PFSK-1 (cell line): Measurements from ENCODE around the gene PRSS50.

Experiments used
- FOXP2 ChIP-seq: optimal IDR thresholded peaks from 2 replicates; pipeline ENCODE3; 2011; ENCODE audit warnings: borderline replicate concordance, control low read depth, inconsistent platforms; ENCODE audit not compliant: insufficient read depth; ENCODE audit errors: extremely low read length, extremely low read depth
- POLR2AphosphoS5 ChIP-seq: IDR thresholded peaks from 2 replicates; pipeline ENCODE4 v1.6.1; 2012; ENCODE audit warnings: low read depth, mild to moderate bottlenecking, control low read depth, low read length, moderate library complexity
- SIN3A ChIP-seq: IDR thresholded peaks from 2 replicates; pipeline ENCODE4 v1.6.1; 2012; ENCODE audit warnings: mild to moderate bottlenecking, low read length, moderate library complexity, borderline replicate concordance; ENCODE audit not compliant: insufficient read depth
- TAF1 ChIP-seq: IDR thresholded peaks from 2 replicates; pipeline ENCODE4 v1.6.1; 2012; ENCODE audit warnings: low read length, control low read depth, borderline replicate concordance; ENCODE audit not compliant: insufficient read depth
- TF ChIP-seq, protein P1 (sequence below), 2 experiments: IDR thresholded peaks; 2 replicates each; pipeline versions ENCODE4 v1.6.1 to v1.8.0; 2011 to 2012; ENCODE audit warnings: low read depth in 2 of 2, low read length in 2 of 2, control low read depth in 1 of 2, inconsistent platforms in 1 of 2, mild to moderate bottlenecking in 1 of 2, moderate library complexity in 1 of 2; ENCODE audit not compliant: insufficient read depth in 1 of 2

GRCh38 chr3:46664971-46665762 lies 52.5 kb downstream of the PRSS50 start:
- TF ChIP-seq TAF1 = no peak
- TF ChIP-seq, protein P1, sequence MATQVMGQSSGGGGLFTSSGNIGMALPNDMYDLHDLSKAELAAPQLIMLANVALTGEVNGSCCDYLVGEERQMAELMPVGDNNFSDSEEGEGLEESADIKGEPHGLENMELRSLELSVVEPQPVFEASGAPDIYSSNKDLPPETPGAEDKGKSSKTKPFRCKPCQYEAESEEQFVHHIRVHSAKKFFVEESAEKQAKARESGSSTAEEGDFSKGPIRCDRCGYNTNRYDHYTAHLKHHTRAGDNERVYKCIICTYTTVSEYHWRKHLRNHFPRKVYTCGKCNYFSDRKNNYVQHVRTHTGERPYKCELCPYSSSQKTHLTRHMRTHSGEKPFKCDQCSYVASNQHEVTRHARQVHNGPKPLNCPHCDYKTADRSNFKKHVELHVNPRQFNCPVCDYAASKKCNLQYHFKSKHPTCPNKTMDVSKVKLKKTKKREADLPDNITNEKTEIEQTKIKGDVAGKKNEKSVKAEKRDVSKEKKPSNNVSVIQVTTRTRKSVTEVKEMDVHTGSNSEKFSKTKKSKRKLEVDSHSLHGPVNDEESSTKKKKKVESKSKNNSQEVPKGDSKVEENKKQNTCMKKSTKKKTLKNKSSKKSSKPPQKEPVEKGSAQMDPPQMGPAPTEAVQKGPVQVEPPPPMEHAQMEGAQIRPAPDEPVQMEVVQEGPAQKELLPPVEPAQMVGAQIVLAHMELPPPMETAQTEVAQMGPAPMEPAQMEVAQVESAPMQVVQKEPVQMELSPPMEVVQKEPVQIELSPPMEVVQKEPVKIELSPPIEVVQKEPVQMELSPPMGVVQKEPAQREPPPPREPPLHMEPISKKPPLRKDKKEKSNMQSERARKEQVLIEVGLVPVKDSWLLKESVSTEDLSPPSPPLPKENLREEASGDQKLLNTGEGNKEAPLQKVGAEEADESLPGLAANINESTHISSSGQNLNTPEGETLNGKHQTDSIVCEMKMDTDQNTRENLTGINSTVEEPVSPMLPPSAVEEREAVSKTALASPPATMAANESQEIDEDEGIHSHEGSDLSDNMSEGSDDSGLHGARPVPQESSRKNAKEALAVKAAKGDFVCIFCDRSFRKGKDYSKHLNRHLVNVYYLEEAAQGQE (IDR thresholded peaks at IDR 0.05; ENCODE audit: insufficient read depth in 1 of 2, low read depth in 2 of 2, low read length in 2 of 2) = no peak
- TF ChIP-seq POLR2AphosphoS5 = no peak
- no peak for TF ChIP-seq SIN3A
- no peak for TF ChIP-seq FOXP2
